ENCODE data around the gene FGF1. TPM values are rescaled to one million over a fixed set of nuclear protein-coding genes. Genes with fewer than 3 reads are reported as not detected.
A peak's percentile ranks its signal among the peaks of the same experiment; 100 is the strongest.

The FGF1 gene
- total RNA-seq, 1 donor from 2014 or later: 316 TPM

GRCh38 chr5:142698447-142699183 is 12.7 kb upstream of the FGF1 start:
- ATAC-seq: peak; percentile 41
- intact Hi-C loops (cut with DNase I): loop anchor here (5.0 kb wide), 2 partner anchors 41 to 86 kb away; no protein-coding TSS in a partner anchor
- no peak for DNase-seq (ENCODE audit: low spot score)

GRCh38 chr5:142697356-142698255 is 11.7 kb upstream of the FGF1 start:
- ATAC-seq (peak; percentile 67), DNase-seq (ENCODE audit: low spot score) (peak; percentile 75)
- intact Hi-C loops (cut with DNase I): loop anchor here (5.0 kb wide), 2 partner anchors 40 to 85 kb away; no protein-coding TSS in a partner anchor

DNA sequence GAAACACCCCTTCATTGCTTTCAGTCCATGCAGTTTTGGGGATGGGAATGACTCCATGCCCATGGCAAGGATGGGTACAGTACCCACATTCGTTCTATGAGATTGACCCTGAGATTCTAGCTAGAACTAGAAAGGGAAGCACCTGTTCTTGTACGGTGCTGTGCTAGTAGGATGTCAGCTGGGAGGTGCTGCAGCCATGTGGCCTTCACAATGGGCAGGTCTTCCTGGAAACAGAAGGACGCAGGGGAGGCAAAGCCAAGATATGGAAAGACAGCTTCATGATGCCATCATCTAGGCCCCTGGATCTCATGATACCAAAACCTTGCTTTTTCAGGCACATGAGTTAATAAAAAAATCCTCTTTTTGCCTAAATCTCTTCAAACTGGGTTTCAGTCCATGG is 10.5 kb upstream of the FGF1 start:
- ATAC-seq (no peak), DNase-seq (ENCODE audit: low spot score) (no peak)
- intact Hi-C loops (cut with DNase I): loop anchor here (5.0 kb wide), 2 partner anchors 39 to 84 kb away; no protein-coding TSS in a partner anchor

- ATAC-seq (no peak), DNase-seq (ENCODE audit: low spot score) (no peak)
- intact Hi-C loops (cut with DNase I): no loop called here
Measured at GRCh38 chr5:142694092-142694856, 8.4 kb upstream of the FGF1 start.

GRCh38 chr5:142692321-142692894 is 6.5 kb upstream of the FGF1 start:
- DNase-seq (ENCODE audit: low spot score) (no peak), ATAC-seq (no peak)
- intact Hi-C loops (cut with DNase I): no loop called here

DNA sequence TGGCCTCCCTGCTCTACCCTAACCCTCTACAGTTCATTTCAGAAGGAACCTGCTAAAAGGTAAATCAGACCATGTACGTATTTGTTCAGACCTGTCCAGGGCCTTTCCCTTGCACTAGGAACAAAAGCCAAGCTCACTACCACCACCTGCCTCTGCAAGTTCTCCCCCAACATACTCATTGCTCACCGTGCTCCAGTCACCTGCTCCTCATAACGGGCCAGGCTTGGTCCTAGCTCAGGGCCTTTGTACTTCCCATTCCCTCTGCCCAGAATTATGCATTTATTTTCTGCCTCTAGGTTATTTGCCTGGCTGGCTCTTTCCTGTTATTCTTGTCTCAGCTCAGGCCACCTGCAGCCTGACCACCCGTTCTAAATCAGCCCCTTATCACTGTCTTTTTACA is 4.8 kb upstream of the FGF1 start:
- intact Hi-C loops (cut with DNase I): no loop called here
- no peak for DNase-seq (ENCODE audit: low spot score)
- no peak for ATAC-seq

- ATAC-seq (no peak), DNase-seq (ENCODE audit: low spot score) (no peak)
- intact Hi-C loops (cut with DNase I): no loop called here
Measured at GRCh38 chr5:142689081-142689480, 3.2 kb upstream of the FGF1 start.

- intact Hi-C loops (cut with DNase I): no loop called here
- DNase-seq (ENCODE audit: low spot score) (no peak), ATAC-seq (no peak)
Measured at GRCh38 chr5:142688281-142688989, 2.5 kb upstream of the FGF1 start.

DNA sequence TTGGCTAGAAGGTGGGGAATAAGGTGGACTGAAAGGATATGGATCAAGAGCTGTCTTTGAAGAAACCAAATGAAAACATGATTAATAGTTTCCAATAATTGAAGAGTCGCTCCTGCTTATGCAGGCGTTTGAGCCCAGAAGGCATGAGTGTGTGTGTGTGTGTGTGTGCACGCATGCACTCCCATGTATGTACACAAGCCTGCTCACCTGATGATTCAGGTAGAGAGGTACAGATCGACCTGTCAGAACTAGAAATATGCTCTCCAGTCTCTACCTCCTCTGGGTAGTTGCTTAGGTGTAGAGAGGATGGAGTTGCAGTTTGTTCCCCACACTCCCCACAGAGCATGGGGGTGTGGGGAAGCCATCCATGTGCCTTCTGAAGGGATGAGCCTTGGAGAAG is 1.1 kb upstream of the FGF1 start:
- DNase-seq (ENCODE audit: low spot score) (no peak), ATAC-seq (no peak)
- intact Hi-C loops (cut with DNase I): no loop called here

GRCh38 chr5:142686210-142686734 is 382 bp upstream of the FGF1 start:
- ATAC-seq (peak; percentile 63), DNase-seq (ENCODE audit: low spot score) (no peak)

GRCh38 chr5:142684508-142685041 is 1.3 kb downstream of the FGF1 start:
- peak; percentile 74 for DNase-seq (ENCODE audit: low spot score)
- intact Hi-C loops (cut with DNase I): no loop called here
- peak; percentile 78 for ATAC-seq

More at GRCh38 chr5:142686210-142686734, 382 bp upstream of the FGF1 start:
- intact Hi-C loops (cut with DNase I): no loop called here

DNA sequence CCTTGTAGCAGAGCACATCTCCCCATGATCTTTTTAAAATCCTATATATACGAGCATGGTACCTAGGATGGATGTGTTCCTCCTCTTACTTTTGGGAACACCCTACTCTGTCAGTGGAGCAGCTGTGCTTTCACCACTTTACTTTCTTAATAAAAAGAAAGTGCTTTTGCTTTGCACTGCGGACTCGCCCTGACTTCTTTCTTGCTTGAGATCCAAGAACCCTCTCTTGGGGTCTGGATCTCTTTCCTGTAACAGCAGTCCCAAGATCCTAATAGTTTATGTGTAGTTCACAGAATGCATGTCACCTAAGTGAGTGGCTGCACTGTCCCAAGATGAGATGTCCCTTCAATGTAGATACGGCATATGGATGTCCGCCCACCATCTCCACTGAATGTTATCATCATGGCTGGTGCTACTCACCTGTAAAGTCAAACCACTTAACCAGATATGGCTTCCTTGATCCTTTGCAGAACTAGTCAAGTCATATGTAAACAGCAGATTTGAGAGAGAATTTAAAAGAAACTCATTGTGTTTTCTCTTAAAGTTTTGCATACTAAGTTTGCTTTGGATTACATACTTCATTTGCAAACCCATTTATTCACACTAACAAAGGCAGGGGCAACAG is 1.9 kb downstream of the FGF1 start:
- ATAC-seq (peak; percentile 12), DNase-seq (ENCODE audit: low spot score) (no peak)
- intact Hi-C loops (cut with DNase I): no loop called here

DNA sequence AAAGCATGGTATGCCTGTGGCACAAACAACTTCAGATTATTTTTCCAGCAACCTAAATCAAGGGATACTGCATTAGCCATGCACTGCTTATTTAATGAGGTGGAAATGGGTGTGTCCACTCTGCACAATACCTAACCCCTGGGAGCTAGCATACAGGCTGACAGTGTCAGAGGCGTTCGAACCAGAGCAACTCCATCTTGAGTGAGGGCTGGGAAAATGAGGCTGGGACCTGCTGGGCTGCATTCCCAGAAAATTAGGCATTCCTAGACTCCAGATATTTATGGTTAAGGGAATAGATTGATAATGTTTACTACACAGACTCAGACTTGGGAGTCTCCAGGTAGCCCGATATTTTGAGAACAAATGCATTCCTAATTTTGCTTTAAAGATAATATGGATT is 2.8 kb downstream of the FGF1 start:
- DNase-seq (ENCODE audit: low spot score): no peak
- intact Hi-C loops (cut with DNase I): no loop called here

GRCh38 chr5:142680605-142681259 is 5.2 kb downstream of the FGF1 start:
- DNase-seq (ENCODE audit: low spot score) (no peak), ATAC-seq (no peak)

More for the DNA sequence above, 2.8 kb downstream of the FGF1 start:
- no peak for ATAC-seq

DNA sequence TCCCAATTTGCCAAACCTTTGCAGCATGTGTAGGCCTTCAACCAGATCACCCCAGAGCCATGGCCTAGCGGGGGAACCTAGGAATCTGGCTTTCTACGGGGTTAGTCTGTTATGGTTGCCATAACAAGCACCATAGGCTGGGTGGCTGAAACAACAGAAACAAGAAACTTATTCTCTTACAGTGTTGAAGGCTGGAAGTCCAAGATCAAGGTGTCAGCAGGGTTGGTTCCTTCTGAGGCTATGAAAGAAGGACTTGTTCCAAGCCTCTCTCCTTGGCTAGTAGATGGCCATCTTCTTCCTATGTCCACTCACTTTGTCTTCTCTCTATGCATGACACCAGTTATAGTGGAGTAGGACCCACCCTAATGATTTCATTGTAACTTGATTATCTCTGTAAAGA is 6.1 kb downstream of the FGF1 start:
- DNase-seq (ENCODE audit: low spot score): no peak
- intact Hi-C loops (cut with DNase I): no loop called here

More at GRCh38 chr5:142680605-142681259, 5.2 kb downstream of the FGF1 start:
- intact Hi-C loops (cut with DNase I): no loop called here

DNA sequence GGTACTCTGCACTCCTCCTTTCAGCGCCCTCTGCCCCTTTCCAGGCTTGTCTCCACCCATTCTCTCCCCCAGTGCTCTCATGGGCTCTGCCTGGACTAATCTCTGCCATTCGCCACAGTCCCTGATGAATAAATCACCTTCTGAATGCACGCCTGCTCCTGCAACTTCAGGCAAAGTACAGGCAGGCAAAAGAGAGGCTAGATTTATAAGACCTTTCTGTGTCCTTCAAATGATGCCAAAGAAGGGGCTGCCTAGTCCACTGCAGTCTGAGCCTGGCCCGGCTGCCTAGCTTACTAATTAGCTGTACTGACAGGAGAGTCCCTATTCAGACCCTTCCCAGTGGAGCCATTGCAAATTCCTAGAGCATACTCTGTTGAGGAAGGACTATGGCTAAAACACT is 7.4 kb downstream of the FGF1 start:
- no peak for ATAC-seq
- intact Hi-C loops (cut with DNase I): no loop called here
- no peak for DNase-seq (ENCODE audit: low spot score)

More for the DNA sequence above, 6.1 kb downstream of the FGF1 start:
- ATAC-seq: no peak

- DNase-seq (ENCODE audit: low spot score): no peak
- no peak for ATAC-seq
- intact Hi-C loops (cut with DNase I): no loop called here
Measured at GRCh38 chr5:142677198-142677597, 8.7 kb downstream of the FGF1 start.

All from sciatic nerve (tissue), 2 donors.